Keratinocyte (primary cell): ENCODE results near the gene LIN9. TPM values are rescaled to one million over a fixed set of nuclear protein-coding genes. Genes with fewer than 3 reads are reported as not detected.

Experiments
- DNase-seq: peaks from one replicate; pipeline ENCODE4 v3.0.0-alpha.2; 2011; ENCODE audit warnings: low read depth, missing footprints, low spot score
- FAIRE-seq: peaks from 2 replicates; lab custom pipeline; 2011; peaks lifted over from hg19 to GRCh38; lab: Jason Lieb, UNC
- H2AFZ ChIP-seq: 2 replicates; pipeline ENCODE4 v1.6.0; 2012; ENCODE audit warnings: low read length, control low read depth, inconsistent platforms; ENCODE audit not compliant: control insufficient read depth
- H3K27ac ChIP-seq: 2 replicates; pipeline ENCODE4 v1.5.1; 2011; ENCODE audit warnings: low read length; ENCODE audit not compliant: control insufficient read depth, insufficient read depth
- H3K27me3 ChIP-seq: 3 replicates; pipeline ENCODE4 v1.6.0; 2011; ENCODE audit warnings: low read length; ENCODE audit not compliant: control insufficient read depth, insufficient read depth; ENCODE audit errors: extremely low read depth
- H3K36me3 ChIP-seq, 2 experiments: 2 replicates in 1 of 2; 3 replicates in 1 of 2; pipeline ENCODE4 v1.5.1; 2011; ENCODE audit warnings: low read length in 2 of 2, mild to moderate bottlenecking in 1 of 2; ENCODE audit not compliant: control insufficient read depth in 2 of 2, insufficient read depth in 2 of 2; ENCODE audit errors: extremely low read depth in 1 of 2
- H3K4me1 ChIP-seq: 3 replicates; pipeline ENCODE4 v1.5.1; 2011; ENCODE audit warnings: low read length; ENCODE audit not compliant: control insufficient read depth, insufficient read depth; ENCODE audit errors: extremely low read depth
- H3K4me2 ChIP-seq: 3 replicates; pipeline ENCODE4 v1.6.0; 2011; ENCODE audit warnings: low read depth, low read length; ENCODE audit not compliant: control insufficient read depth, insufficient read depth; ENCODE audit errors: extremely low read depth
- H3K4me3 ChIP-seq, 3 experiments: fragments of 200-600 bp in 1 of 3; sonication (generic) in 1 of 3; 2 replicates in 2 of 3; 3 replicates in 1 of 3; pipeline ENCODE4 v1.5.1; 2011 to 2016; ENCODE audit warnings: low read length in 3 of 3, mild to moderate bottlenecking in 3 of 3, control low read depth in 2 of 3, inconsistent platforms in 1 of 3, low read depth in 1 of 3, mixed read lengths in 1 of 3, mixed run types in 1 of 3, moderate library complexity in 1 of 3; ENCODE audit not compliant: control insufficient read depth in 2 of 3, insufficient read depth in 2 of 3; ENCODE audit errors: extremely low read depth in 1 of 3
- H3K79me2 ChIP-seq: 2 replicates; pipeline ENCODE4 v1.6.0; 2012; ENCODE audit warnings: low read length; ENCODE audit not compliant: control insufficient read depth, insufficient read depth
- H3K9ac ChIP-seq: 3 replicates; pipeline ENCODE4 v1.6.0; 2011; ENCODE audit warnings: low read length; ENCODE audit not compliant: control insufficient read depth, insufficient read depth; ENCODE audit errors: extremely low read depth
- H3K9me1 ChIP-seq: 3 replicates; pipeline ENCODE4 v1.6.0; 2011; ENCODE audit warnings: low read length; ENCODE audit not compliant: control insufficient read depth, insufficient read depth; ENCODE audit errors: extremely low read depth
- H3K9me3 ChIP-seq: 2 replicates; pipeline ENCODE4 v1.5.1; 2012; ENCODE audit warnings: low read depth, low read length; ENCODE audit not compliant: control insufficient read depth
- H4K20me1 ChIP-seq: 3 replicates; pipeline ENCODE4 v1.6.0; 2011; ENCODE audit warnings: low read length; ENCODE audit not compliant: control insufficient read depth, insufficient read depth; ENCODE audit errors: extremely low read depth
- CTCF ChIP-seq, 3 experiments: IDR thresholded peaks in 1 of 3; conservative IDR thresholded peaks in 1 of 3; optimal IDR thresholded peaks in 1 of 3; 2 replicates in 2 of 3; 3 replicates in 1 of 3; pipeline versions ENCODE3 to v1.5.1; 2011; ENCODE audit warnings: low read length in 3 of 3, mild to moderate bottlenecking in 3 of 3, moderate library complexity in 2 of 3, control low read depth in 1 of 3, inconsistent platforms in 1 of 3; ENCODE audit not compliant: insufficient read depth in 2 of 3; ENCODE audit errors: extremely low read depth in 1 of 3
- EZH2 ChIP-seq: IDR thresholded peaks from one replicate; pipeline ENCODE4 v1.6.1; 2012; ENCODE audit warnings: inconsistent platforms, mild to moderate bottlenecking, low read length, moderate library complexity
- dilution Hi-C: fragments of 300-500 bp; cut with MboI; formaldehyde crosslinking; loops from one replicate; pipeline ENCODE4 v1.7.0; 2020; ENCODE audit warnings: low sequenced_read_pairs; ENCODE audit not compliant: extremely low pct_ligation_motif_present
- polyA plus RNA-seq, 5 experiments: library from polyadenylated mRNA; depleted of rRNA in 3 of 5; stranded (reverse) in 3 of 5; stranded (forward) in 1 of 5; unstranded in 1 of 5; fragments of >200 nt; gene quantifications; 1 replicate in 1 of 5; 2 replicates in 3 of 5; 3 replicates in 1 of 5; pipeline versions ENCODE4 v1.2.1 to v1.2.3, GENCODE V29; 2011 to 2012; ENCODE audit warnings: missing spikeins in 2 of 5, low read depth in 1 of 5, low replicate concordance in 1 of 5

Gene LIN9
- polyA plus RNA-seq, 1 donor (not counting 4 experiments of a cell fraction or from before 2014, with no cell fraction given): 5.6 TPM

GRCh38 chr1:226329237-226329636 is 20.3 kb upstream of the LIN9 start:
- FAIRE-seq: no peak
- dilution Hi-C loops: no loop called here
- H2AFZ ChIP-seq: no peak overlapping the region
- H3K4me3 ChIP-seq: no peak overlapping the region
- TF ChIP-seq CTCF (optimal IDR thresholded peaks at IDR 0.05 in 1 of 3, IDR thresholded peaks at IDR 0.05 in 1 of 3, conservative IDR thresholded peaks at IDR 0.05 in 1 of 3; ENCODE audit: extremely low read depth in 1 of 3, insufficient read depth in 2 of 3, low read length in 3 of 3) (no peak), EZH2 (no peak)
- H3K79me2 ChIP-seq: no peaks in the 10 kb centered on the region
- H3K4me2 ChIP-seq: no peak overlapping the region
- no peak for DNase-seq
- H3K9ac ChIP-seq: no peak overlapping the region
- no peaks in the 10 kb centered on the region for H3K27me3 ChIP-seq
- H3K36me3 ChIP-seq: no peaks in the 10 kb centered on the region
- H3K27ac ChIP-seq: no peak overlapping the region
- no peaks in the 10 kb centered on the region for H3K9me3 ChIP-seq
- H3K4me1 ChIP-seq: peaks cover 9% of the 10 kb centered on the region
- no peaks in the 10 kb centered on the region for H4K20me1 ChIP-seq
- H3K9me1 ChIP-seq: no peaks in the 10 kb centered on the region

GRCh38 chr1:226327761-226328162 is 18.8 kb upstream of the LIN9 start:
- TF ChIP-seq EZH2: no peak
- no peak for TF ChIP-seq CTCF (optimal IDR thresholded peaks at IDR 0.05 in 1 of 3, IDR thresholded peaks at IDR 0.05 in 1 of 3, conservative IDR thresholded peaks at IDR 0.05 in 1 of 3; ENCODE audit: extremely low read depth in 1 of 3, insufficient read depth in 2 of 3, low read length in 3 of 3)
- Histone ChIP-seq H3K27me3 (no peaks in the 10 kb centered on the region), H3K9me3 (no peaks in the 10 kb centered on the region), H3K27ac (no peak overlapping the region), H3K9ac (no peak overlapping the region), H3K36me3 (no peaks in the 10 kb centered on the region), H4K20me1 (no peaks in the 10 kb centered on the region), H2AFZ (no peak overlapping the region), H3K4me2 (no peak overlapping the region), H3K9me1 (no peaks in the 10 kb centered on the region), H3K79me2 (no peaks in the 10 kb centered on the region), H3K4me3 (no peak overlapping the region), H3K4me1 (peaks cover 9% of the 10 kb centered on the region)
- FAIRE-seq: no peak
- no peak for DNase-seq
- dilution Hi-C loops: no loop called here
